ENCODE results near the gene REEP5.
"Not testable (repeated sequence)": the region's sequence is repeated elsewhere in the genome, so short reads cannot be mapped to it uniquely, and the experiment has no call there.

REEP5 gene

GRCh38 chr5:112931473-112931872 is 9.4 kb upstream of the REEP5 start:
- DNase-seq = no peak

GRCh38 chr5:112930082-112930344 is 8.0 kb upstream of the REEP5 start:
- peak; percentile 6 to 38 for DNase-seq

- DNase-seq = no peak
Measured at GRCh38 chr5:112929336-112930081, 7.5 kb upstream of the REEP5 start.

GRCh38 chr5:112923988-112924387 is 2.0 kb upstream of the REEP5 start:
- DNase-seq = no peak

GRCh38 chr5:112923148-112923917 is 1.3 kb upstream of the REEP5 start:
- peak; percentile 69 to 71 for DNase-seq

GRCh38 chr5:112921026-112921832 is 798 bp downstream of the REEP5 start:
- DNase-seq = peak; percentile 50 to 64

GRCh38 chr5:112919972-112920371 is 2.1 kb downstream of the REEP5 start:
- DNase-seq = no peak

GRCh38 chr5:112918679-112919078 is 3.3 kb downstream of the REEP5 start:
- DNase-seq = no peak

GRCh38 chr5:112918136-112918535 is 3.9 kb downstream of the REEP5 start:
- DNase-seq = no peak

- peak; percentile 11 to 20 for DNase-seq
Measured at GRCh38 chr5:112917453-112917995, 4.5 kb downstream of the REEP5 start.

GRCh38 chr5:112915831-112916230 is 6.2 kb downstream of the REEP5 start:
- DNase-seq = no peak

- DNase-seq = no peak
Measured at GRCh38 chr5:112914584-112914983, 7.4 kb downstream of the REEP5 start.

- DNase-seq = no peak
Measured at GRCh38 chr5:112910529-112910928, 11.5 kb downstream of the REEP5 start.

GRCh38 chr5:112908854-112909253 is 13.2 kb downstream of the REEP5 start:
- peak in 1 of 2 donors; percentile 18 for DNase-seq

- no peak for DNase-seq
Measured at GRCh38 chr5:112907166-112907631, 14.8 kb downstream of the REEP5 start.

GRCh38 chr5:112906637-112907036 is 15.4 kb downstream of the REEP5 start:
- no peak for DNase-seq

- DNase-seq = peak; percentile 34 to 35
Measured at GRCh38 chr5:112904996-112905395, 17.0 kb downstream of the REEP5 start.

- DNase-seq = no peak
Measured at GRCh38 chr5:112902561-112902960, 19.5 kb downstream of the REEP5 start.

GRCh38 chr5:112895682-112896081 is 26.3 kb downstream of the REEP5 start:
- DNase-seq = no peak

- no peak for DNase-seq
Measured at GRCh38 chr5:112892776-112893175, 29.3 kb downstream of the REEP5 start.

- not testable (repeated sequence) for DNase-seq
Measured at GRCh38 chr5:112892066-112892465, 30.0 kb downstream of the REEP5 start.

- DNase-seq = no peak
Measured at GRCh38 chr5:112886975-112887374, 35.1 kb downstream of the REEP5 start.

GRCh38 chr5:112885001-112885400 is 37.0 kb downstream of the REEP5 start:
- no peak for DNase-seq

Measured in inflammatory macrophage treated with lipopolysaccharide for 1 hour (primary cell).